NCI-H345 (cell line): ENCODE data around the gene SOCS7.

ENCODE experiments used
- DNase-seq: peaks from one replicate; lab custom pipeline; 2025; lab: John Stamatoyannopoulos, UW

Gene SOCS7

GRCh38 chr17:38440614-38441397 lies 89.2 kb downstream of the SOCS7 start:
- no peak for DNase-seq

GRCh38 chr17:38441429-38442061 lies 89.9 kb downstream of the SOCS7 start:
- DNase-seq: no peak

GRCh38 chr17:38442548-38442947 lies 90.9 kb downstream of the SOCS7 start:
- no peak for DNase-seq

- DNase-seq: no peak
These were observed 91.8 kb downstream of the SOCS7 start for GRCh38 chr17:38443356-38444031.

- peak; percentile 79 for DNase-seq
These were observed 92.5 kb downstream of the SOCS7 start for GRCh38 chr17:38444151-38444550.

GRCh38 chr17:38447502-38448085 lies 96.0 kb downstream of the SOCS7 start:
- DNase-seq: no peak

GRCh38 chr17:38448208-38448771 lies 96.6 kb downstream of the SOCS7 start:
- no peak for DNase-seq

- no peak for DNase-seq
These were observed 97.7 kb downstream of the SOCS7 start for GRCh38 chr17:38449364-38449763.

GRCh38 chr17:38450557-38451029 lies 98.9 kb downstream of the SOCS7 start:
- no peak for DNase-seq

- DNase-seq: no peak
These were observed 99.6 kb downstream of the SOCS7 start for GRCh38 chr17:38451030-38451839.

- no peak for DNase-seq
These were observed 100.3 kb downstream of the SOCS7 start for GRCh38 chr17:38451840-38452529.

- no peak for DNase-seq
These were observed 101.1 kb downstream of the SOCS7 start for GRCh38 chr17:38452719-38453118.

- peak; percentile 12 for DNase-seq
These were observed 102.3 kb downstream of the SOCS7 start for GRCh38 chr17:38453951-38454421.

- no peak for DNase-seq
These were observed 102.9 kb downstream of the SOCS7 start for GRCh38 chr17:38454532-38454931.
